ENCODE measurements around the gene PPP2R2C.

DNA sequence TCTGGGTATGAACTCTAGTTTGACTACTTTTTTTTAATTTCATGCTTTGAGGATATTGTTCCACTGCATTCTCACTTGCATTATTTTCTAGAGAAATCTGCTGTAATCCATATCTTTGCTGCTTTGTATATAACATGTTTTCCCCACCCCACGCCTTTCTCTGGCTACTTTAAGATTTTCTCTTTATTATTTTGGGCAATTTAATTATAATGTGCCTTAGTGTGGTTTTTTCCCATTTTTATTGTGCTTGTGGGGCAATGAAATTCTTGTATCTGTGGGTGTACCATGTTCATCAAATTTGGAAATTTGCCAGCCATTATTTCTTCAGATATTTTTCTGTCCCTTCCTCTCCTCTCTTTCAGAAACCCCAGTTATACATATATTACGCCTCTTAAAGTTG lies 15.1 kb upstream of the PPP2R2C start:
- TF ChIP-seq DPF2 (IDR thresholded peaks at IDR 0.05) (no peak), CHD2 (IDR thresholded peaks at IDR 0.05; ENCODE audit: borderline replicate concordance, low read depth, low read length) (no peak), POLR2A (IDR thresholded peaks at IDR 0.05; ENCODE audit: low read depth, low read length) (no peak), NFYB (IDR thresholded peaks at IDR 0.05; ENCODE audit: insufficient read depth, low read depth, low read length) (no peak), ETV6 (conservative IDR thresholded peaks at IDR 0.05 in 1 of 2, IDR thresholded peaks at IDR 0.05 in 1 of 2; ENCODE audit: borderline replicate concordance in 1 of 2, low read depth in 1 of 2) (no peak), STAT1 (conservative IDR thresholded peaks at IDR 0.05) (no peak), FOXM1 (IDR thresholded peaks at IDR 0.05; ENCODE audit: low read depth, low read length) (no peak), TAF1 (IDR thresholded peaks at IDR 0.05; ENCODE audit: borderline replicate concordance, low read depth, low read length) (no peak), POLR2AphosphoS2 (IDR thresholded peaks at IDR 0.05; ENCODE audit: low read depth, low read length) (no peak), SIX5 (IDR thresholded peaks at IDR 0.05; ENCODE audit: low read depth, low read length, severe bottlenecking) (no peak), ESRRA (IDR thresholded peaks at IDR 0.05; ENCODE audit: low read length) (no peak)
- TF ChIP-seq, protein P1, sequence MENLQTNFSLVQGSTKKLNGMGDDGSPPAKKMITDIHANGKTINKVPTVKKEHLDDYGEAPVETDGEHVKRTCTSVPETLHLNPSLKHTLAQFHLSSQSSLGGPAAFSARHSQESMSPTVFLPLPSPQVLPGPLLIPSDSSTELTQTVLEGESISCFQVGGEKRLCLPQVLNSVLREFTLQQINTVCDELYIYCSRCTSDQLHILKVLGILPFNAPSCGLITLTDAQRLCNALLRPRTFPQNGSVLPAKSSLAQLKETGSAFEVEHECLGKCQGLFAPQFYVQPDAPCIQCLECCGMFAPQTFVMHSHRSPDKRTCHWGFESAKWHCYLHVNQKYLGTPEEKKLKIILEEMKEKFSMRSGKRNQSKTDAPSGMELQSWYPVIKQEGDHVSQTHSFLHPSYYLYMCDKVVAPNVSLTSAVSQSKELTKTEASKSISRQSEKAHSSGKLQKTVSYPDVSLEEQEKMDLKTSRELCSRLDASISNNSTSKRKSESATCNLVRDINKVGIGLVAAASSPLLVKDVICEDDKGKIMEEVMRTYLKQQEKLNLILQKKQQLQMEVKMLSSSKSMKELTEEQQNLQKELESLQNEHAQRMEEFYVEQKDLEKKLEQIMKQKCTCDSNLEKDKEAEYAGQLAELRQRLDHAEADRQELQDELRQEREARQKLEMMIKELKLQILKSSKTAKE (IDR thresholded peaks at IDR 0.05; ENCODE audit: low read depth, poor library complexity, severe bottlenecking): no peak
- TF ChIP-seq, protein P2, sequence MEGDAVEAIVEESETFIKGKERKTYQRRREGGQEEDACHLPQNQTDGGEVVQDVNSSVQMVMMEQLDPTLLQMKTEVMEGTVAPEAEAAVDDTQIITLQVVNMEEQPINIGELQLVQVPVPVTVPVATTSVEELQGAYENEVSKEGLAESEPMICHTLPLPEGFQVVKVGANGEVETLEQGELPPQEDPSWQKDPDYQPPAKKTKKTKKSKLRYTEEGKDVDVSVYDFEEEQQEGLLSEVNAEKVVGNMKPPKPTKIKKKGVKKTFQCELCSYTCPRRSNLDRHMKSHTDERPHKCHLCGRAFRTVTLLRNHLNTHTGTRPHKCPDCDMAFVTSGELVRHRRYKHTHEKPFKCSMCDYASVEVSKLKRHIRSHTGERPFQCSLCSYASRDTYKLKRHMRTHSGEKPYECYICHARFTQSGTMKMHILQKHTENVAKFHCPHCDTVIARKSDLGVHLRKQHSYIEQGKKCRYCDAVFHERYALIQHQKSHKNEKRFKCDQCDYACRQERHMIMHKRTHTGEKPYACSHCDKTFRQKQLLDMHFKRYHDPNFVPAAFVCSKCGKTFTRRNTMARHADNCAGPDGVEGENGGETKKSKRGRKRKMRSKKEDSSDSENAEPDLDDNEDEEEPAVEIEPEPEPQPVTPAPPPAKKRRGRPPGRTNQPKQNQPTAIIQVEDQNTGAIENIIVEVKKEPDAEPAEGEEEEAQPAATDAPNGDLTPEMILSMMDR (IDR thresholded peaks at IDR 0.05 in 2 of 3, conservative IDR thresholded peaks at IDR 0.05 in 1 of 3; ENCODE audit: control insufficient read depth in 2 of 3, extremely low read depth in 1 of 3, insufficient read depth in 1 of 3, low read depth in 3 of 3, low read length in 3 of 3): no peak
- TF ChIP-seq, protein P3, sequence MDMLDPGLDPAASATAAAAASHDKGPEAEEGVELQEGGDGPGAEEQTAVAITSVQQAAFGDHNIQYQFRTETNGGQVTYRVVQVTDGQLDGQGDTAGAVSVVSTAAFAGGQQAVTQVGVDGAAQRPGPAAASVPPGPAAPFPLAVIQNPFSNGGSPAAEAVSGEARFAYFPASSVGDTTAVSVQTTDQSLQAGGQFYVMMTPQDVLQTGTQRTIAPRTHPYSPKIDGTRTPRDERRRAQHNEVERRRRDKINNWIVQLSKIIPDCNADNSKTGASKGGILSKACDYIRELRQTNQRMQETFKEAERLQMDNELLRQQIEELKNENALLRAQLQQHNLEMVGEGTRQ (IDR thresholded peaks at IDR 0.05; ENCODE audit: borderline replicate concordance, low read depth, low read length): no peak

All from GM12878 (cell line).